Eye (tissue), 1 donor: Measurements from ENCODE around the gene SIRPB1.
"Not testable (repeated sequence)": the region's sequence is repeated elsewhere in the genome, so short reads cannot be mapped to it uniquely, and the experiment has no call there.

ENCODE experiments used
- DNase-seq: peaks from one replicate; pipeline ENCODE4 v3.0.0-alpha.2; 2015

SIRPB1 gene

GRCh38 chr20:1635291-1635979 lies 15.6 kb upstream of the SIRPB1 start:
- DNase-seq: no peak

DNA sequence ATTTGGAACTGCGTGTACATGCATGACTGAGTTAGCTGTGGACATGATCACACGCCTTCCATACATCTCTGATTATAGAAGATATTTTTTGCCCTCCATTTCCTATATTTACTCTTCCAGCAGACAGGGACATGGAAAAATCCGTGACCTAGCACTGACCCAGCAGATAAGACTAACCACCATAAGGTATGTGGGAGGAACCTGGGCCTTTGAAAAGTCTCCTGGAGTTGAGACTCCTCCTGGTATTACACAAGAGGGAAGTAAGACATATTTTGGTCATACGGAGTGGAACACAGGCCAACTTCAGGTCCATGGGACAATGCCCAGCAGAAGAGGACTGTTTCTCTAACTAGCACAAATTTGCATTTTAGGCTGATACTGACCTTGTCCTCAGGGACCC lies 13.7 kb upstream of the SIRPB1 start:
- DNase-seq: no peak

- no peak for DNase-seq
These were observed 12.4 kb upstream of the SIRPB1 start for GRCh38 chr20:1632178-1632577.

GRCh38 chr20:1631309-1632151 lies 11.7 kb upstream of the SIRPB1 start:
- no peak for DNase-seq

GRCh38 chr20:1630186-1630585 lies 10.4 kb upstream of the SIRPB1 start:
- no peak for DNase-seq

- no peak for DNase-seq
These were observed 9.5 kb upstream of the SIRPB1 start for GRCh38 chr20:1629321-1629720.

DNA sequence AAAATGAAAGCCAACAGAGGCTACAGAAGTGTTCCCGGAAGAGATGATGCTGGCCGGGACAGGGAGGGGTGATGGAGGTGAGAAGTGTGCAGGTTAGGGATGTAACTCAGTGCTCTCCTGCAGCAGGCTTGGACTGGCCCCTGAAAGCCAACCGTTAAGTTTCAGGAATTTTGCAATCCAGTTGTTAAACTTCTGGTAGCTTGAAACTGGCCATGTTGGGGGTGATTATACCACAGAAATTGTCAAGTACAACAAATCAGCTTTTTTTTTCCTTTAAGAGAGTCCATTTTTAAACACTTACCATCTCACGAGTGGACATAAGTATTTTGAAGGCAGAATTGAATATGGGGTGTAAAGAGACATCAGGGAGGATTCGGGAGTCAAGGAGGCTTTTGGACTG lies 8.8 kb upstream of the SIRPB1 start:
- no peak for DNase-seq

DNA sequence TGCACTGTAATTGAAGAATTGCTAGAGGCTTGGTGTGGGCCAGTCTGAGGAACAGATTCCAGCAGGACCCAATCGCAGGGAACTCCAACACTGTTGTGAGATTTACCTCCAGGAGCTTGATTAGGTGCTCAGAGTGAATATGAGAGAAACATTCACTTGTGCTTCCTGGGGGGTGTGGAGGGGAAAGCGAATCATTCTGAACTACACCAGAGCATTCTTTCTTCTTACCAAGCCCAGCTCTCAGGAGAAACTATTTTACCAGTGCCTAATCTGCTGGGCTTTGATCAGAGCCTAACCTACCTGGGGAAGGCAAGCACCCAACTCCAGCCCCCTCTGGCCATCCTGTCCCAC lies 7.4 kb upstream of the SIRPB1 start:
- no peak for DNase-seq

DNA sequence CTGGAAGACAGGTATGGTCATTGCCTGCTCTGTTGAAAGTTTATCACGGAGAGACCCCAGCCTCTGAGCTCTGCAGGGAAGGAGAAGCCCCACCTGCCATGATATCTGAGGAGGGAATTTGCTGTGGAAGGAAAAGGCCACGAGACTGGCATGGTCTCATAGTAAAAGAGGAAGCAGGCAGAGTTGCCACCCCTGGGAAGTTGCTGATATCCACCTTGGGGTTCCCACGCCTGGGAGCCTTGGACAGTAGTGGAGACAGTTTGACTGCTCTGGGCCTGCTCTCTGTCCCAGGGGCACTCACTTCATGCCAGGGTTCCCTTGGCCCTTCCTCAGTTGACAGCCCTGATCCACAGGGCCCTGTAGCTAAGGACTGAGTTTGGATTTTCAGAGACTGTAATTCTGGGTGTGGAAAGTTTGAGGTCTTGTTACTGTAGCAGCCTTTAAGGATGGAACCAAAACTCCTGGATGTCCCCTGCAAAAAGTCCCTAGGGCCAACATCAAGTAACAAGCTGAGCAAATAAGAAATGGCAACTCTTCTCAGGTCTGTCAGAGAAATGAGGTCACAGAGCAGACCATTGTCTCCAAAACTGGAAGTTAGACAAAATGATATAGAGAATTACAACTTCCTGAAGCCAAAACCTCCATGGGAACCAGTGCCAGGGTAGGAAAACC lies 6.9 kb upstream of the SIRPB1 start:
- no peak for DNase-seq

GRCh38 chr20:1625083-1625690 lies 5.4 kb upstream of the SIRPB1 start:
- no peak for DNase-seq

GRCh38 chr20:1623501-1624205 lies 3.8 kb upstream of the SIRPB1 start:
- no peak for DNase-seq

DNA sequence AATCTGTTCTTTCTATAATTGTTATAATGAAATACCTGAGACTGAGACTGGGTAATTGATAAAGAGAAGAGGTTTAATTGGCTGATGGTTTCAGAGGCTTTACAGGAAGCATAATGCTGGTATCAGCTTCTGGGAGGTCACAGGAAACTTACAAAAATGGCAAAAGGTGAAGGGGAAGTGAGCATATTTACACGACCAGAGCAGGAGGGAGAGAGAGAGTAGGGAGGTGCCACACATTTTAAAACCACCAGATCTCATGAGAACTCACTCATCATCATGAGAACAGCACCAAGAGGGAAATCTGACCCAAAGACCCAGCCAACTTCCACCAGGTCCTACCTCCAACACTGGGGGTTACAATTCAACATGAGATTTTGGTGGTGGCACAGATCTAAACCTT lies 2.6 kb upstream of the SIRPB1 start:
- DNase-seq: no peak

DNA sequence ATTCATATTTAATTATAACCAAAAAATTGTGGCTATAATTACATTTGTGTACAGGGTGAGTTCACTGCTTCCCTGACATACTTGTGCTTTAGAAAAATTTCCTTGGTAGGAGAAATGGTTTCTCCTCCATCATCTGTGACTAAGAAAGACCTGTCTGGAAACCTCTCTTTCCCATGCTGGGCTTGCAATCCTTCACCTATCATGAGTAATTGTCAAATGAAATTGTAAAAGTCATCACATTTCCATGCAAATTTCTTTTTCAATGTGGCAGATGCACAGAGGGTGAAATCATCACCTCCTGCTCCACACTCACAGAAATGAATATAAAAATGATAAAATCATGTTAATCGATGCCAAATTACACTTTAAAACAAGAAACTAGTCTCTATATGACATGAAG lies 1.5 kb upstream of the SIRPB1 start:
- no peak for DNase-seq

GRCh38 chr20:1618954-1619540 lies 762 bp downstream of the SIRPB1 start:
- no peak for DNase-seq

DNA sequence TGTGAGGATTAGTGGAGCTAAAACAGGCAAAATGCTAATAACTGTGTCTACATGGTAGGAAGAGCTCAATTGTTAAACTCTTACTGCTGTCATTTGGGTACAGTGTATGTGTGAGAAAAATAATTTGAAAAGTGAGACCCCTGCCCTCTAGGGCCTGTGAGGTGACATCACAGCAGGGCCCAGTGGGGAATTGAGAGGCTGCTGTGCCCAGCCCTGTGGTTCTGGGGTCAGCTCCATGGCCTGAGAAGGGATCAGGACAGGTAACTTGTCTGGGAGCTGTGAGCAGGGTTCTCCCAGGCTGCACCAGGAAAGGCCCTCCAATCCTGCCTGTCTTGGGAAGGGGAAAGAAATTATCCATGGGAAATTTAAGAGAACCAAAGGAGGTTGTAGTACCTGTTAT lies 1.3 kb downstream of the SIRPB1 start:
- no peak for DNase-seq

GRCh38 chr20:1616858-1617434 lies 2.9 kb downstream of the SIRPB1 start:
- no peak for DNase-seq

GRCh38 chr20:1610404-1610803 lies 9.4 kb downstream of the SIRPB1 start:
- DNase-seq: not testable (repeated sequence)

DNA sequence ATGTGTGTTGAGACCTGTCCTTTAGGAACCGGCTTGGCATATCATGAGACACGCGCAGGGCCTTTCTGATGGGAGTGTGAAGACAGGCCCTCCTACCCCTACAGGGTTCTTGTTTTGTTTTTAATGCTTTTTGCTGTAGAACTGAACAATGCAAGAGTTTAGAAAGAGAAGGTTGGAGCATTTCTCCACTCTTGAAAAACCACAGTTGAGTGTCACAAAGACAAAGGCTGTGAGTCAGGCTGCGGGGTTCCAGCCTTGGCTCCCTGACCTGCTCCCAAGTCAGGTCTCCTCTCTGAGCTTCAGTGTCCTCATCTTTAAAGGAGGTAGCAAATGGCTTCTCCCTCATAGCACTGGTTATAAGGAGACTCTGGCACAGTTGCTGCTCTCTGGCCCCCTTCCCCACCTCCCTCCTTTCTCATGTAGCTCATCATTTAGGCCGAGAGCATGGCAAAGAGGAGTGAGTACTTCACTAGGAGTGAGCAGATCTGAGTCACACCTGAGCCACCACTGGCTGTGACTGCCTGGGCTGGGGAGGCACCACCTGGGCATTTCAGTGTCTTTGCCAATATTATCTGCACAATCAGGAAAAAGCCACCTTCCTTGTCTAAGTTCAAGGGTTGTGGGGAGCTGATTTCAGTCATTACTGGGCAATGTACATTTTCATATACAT lies 11.0 kb downstream of the SIRPB1 start:
- not testable (repeated sequence) for DNase-seq

GRCh38 chr20:1600736-1601135 lies 19.1 kb downstream of the SIRPB1 start:
- no peak for DNase-seq

DNA sequence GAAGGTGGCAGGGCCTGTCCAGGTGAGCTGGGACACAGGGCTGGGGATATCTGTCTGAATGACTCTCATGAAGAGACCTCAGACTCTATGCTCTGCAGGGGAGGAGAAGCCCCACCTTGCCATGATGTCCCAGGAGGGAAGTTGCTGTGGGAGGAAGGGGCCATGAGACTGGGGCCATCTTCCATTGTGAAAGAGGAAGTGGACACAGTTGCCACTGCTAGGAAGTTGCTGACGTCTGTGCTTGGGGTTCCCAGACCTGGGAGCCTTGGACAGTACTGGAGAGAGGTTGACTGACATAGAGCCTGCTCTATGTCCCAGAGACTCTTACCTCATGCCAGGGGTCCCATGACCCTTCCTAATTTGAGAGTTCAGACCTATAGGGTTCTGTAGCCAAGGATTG lies 24.5 kb downstream of the SIRPB1 start:
- DNase-seq: no peak
